C1 segment of cervical spinal cord (tissue), 14 donors: ENCODE measurements around the gene RAB9A.
"Not testable (repeated sequence)": the region's sequence is repeated elsewhere in the genome, so short reads cannot be mapped to it uniquely, and the experiment has no call there.

Experiments used
- DNase-seq, 14 donors: peaks; one replicate each; lab custom pipeline; 2025; lab: John Stamatoyannopoulos, UW

The RAB9A gene

GRCh38 chrX:13669755-13670154 is 19.2 kb upstream of the RAB9A start:
- DNase-seq = not testable (repeated sequence)

DNA sequence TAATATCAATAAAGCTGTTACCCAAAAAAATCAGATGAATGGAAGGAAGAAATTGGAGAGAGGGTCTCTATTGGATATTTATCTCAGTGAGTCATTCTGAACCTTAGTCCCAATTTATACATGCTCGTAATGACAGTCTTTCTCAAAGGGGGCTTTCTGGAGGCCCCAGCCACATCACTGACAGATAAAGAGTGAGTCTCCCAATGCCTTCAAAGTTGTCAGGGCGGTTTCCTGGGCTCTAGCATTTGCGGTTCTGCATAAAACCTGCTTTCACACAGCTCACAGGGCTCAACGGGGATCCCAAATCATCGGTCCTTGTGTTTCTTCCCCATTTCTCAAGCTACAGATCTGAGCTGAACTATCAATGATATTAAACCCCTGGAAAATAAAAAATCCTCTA is 18.7 kb upstream of the RAB9A start:
- DNase-seq = no peak

GRCh38 chrX:13673016-13673415 is 15.9 kb upstream of the RAB9A start:
- no peak for DNase-seq

- DNase-seq = no peak
These were observed 12.0 kb upstream of the RAB9A start for GRCh38 chrX:13676885-13677284.

GRCh38 chrX:13679700-13680099 is 9.2 kb upstream of the RAB9A start:
- not testable (repeated sequence) for DNase-seq

- no peak for DNase-seq
These were observed 7.3 kb upstream of the RAB9A start for GRCh38 chrX:13681595-13681994.

DNA sequence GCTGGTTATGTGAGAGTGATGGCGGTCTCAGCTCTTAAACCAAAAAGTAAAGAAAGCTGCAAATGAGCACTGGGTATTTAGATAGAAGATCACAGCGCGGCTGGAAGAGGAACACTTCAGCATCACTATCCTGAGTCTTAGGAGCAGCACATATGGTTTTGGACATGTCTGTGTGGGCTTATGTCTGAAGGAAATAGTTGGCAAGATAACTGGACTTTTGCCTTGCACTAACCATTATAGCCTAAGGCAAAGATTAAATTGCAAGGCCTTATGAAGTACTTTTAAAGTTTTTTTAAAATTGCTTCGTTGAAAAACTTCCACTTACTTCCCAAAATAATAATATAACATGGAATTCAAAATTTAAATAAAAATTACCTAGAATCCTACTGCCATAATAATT is 4.6 kb upstream of the RAB9A start:
- DNase-seq = no peak

GRCh38 chrX:13685126-13685763 is 3.7 kb upstream of the RAB9A start:
- DNase-seq = no peak

DNA sequence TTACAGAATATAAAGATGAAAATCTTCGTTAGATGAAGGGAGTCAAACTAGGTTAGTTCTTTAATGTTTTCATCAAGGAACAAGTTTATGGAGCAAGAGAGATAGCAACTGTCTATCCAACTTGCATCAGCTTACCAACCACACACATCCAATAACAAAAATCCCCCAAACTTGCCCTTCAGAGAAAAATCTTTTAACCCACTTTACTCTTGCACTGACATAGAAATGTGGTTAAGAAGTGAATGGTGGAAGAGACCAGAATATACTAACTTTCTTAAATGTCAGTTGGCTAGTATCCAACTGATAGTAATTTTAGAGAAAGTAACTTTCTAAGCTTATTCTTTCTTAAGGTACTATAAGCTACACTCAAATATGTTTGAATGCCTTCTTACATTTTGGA is 1.7 kb upstream of the RAB9A start:
- no peak for DNase-seq

DNA sequence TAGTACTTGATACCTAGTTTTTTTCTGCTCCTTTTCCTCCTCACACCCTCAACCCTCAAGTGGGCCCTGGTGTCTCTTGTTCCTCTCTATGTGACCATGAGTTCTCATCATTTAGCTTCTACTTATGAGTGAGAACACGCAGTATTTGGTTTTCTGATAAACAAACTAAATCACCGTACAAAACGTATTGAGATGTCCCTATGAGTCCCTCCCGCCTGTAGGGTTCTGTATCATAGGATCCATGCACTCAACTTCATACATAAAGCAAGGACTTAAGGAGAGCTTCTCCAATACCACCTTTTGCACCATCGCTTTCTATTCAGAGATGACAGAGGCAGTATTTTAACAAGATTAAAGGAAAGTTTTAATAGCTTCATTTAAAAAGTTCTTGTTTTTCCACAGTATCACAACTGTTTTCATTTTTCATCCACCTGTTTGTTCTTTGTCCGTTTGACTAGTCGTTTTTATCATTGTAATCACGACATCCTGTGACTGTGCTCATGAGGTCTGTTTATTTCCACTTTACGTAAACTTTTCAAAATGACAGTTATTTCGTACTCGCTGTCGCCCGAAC is 457 bp upstream of the RAB9A start:
- DNase-seq = no peak

DNA sequence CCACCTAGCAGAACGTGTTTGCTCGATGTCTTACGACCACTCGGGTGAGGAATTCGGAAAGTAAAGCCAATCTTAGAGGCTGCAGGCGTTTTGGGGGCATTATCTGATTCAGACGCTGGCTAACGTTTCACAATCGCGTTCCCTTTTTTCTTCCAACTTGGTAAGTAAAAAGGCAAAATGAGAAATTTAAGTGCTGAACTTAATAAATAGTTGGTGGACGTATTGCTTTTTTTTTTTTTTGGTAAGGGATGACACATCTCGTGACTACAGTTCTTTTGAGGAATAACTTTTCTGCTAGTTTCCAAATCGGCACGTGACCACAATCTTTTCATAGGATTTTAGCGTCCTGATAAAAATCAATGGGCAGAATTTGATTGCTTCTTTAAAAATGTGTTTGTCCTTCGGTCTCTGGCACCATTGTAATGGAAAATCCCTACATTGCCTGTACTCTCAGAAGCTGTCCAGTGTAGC is 848 bp downstream of the RAB9A start:
- DNase-seq = no peak

GRCh38 chrX:13690836-13691235 is 1.9 kb downstream of the RAB9A start:
- DNase-seq = no peak

- DNase-seq = no peak
These were observed 3.0 kb downstream of the RAB9A start for GRCh38 chrX:13691841-13692371.

DNA sequence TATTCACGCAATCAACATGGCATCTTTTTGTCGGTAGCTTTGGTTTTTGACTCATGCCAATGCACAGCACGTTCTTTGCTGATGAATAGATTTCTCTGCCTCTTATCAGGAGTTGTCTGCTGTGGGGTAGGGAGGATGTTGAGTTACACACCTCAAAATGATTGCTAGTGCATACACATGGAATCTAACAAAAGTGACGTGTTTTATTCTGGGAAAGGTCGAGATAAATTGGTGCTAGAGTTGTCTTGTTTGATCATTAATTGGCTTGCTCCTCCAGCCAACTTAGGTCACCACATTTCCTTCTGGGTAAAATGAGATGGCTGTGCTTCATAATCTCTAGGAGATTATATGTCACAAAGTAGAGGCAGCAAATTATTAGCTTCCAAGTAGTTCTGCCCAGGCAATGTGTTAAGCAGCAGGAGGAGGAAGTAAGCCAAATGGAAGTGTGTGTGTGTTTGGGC is 3.9 kb downstream of the RAB9A start:
- no peak for DNase-seq

GRCh38 chrX:13693341-13693961 is 4.5 kb downstream of the RAB9A start:
- DNase-seq = peak in 1 of 14 donors; percentile 2

DNA sequence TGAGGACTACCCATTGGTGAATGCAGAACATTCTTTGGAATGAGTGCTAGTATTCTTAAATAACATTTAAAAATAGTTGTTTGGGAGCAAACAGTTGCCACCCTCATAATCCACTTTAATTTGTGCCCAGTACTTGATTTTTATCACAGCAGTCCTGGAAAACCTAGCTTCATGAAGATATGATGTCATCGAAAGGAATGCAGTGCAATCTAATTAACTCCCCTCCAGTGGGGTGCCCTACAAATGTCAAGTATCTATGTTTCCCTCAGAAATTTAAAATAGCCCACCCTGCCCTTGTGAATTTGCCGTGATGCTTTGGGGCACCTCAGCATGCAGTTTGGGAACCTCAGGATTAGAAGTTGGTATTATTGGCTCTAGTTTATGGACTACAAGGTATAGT is 5.4 kb downstream of the RAB9A start:
- no peak for DNase-seq

- no peak for DNase-seq
These were observed 6.1 kb downstream of the RAB9A start for GRCh38 chrX:13694983-13695382.

- DNase-seq = no peak
These were observed 6.7 kb downstream of the RAB9A start for GRCh38 chrX:13695601-13696115.

DNA sequence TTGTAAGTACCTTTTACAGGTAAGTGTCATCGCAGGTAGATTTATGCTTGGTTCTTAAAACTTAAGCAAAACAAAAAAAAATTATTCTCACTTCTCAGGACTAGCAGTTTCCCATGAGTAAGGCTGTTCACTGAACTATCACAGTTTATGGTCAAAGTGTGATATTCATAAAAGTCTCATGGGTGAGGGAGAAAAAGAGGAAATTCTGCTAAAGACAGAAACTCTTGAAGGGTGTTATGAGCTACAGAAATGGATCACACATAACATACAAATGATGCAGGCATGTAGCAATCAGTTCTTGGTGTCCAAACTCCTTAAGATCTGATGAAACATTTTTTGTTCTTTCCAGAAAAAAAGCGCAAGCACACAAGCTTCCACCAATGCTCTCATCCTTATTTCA is 8.5 kb downstream of the RAB9A start:
- DNase-seq = no peak

- DNase-seq = no peak
These were observed 9.0 kb downstream of the RAB9A start for GRCh38 chrX:13697976-13698375.

GRCh38 chrX:13698432-13698831 is 9.5 kb downstream of the RAB9A start:
- no peak for DNase-seq

DNA sequence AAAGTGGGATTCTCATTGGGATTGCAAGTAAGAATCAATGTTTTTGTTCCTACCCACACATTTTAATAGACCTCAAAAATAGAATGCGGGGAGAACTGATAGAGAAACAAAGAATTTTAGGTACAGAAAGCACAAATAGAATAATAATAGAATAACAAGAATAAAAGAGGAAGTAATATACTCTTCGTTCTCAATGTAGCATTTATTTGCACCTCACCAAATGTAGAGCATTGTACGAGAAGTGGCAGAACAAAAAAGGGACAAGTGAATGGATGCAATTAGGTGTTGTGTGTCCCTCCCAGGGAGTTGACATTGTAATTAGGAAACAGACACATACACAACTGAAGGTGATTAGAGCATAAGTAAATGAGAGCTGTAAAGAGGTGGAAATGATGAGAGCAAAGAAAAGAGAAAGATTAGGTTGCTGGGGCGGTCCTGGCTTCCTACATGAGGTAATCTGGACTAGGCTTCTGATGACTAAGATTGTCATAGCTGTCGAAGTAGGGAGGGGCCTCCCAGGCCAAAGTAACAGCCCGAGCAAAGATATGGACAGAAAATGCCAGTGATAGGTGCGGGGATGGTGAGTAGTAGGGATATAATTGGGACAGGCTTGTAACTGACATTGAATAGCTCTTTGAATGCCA is 10.4 kb downstream of the RAB9A start:
- no peak for DNase-seq
